RPMI7951 (cell line): ENCODE measurements around the gene DGKB. TPM values are rescaled to one million over a fixed set of nuclear protein-coding genes. Genes with fewer than 3 reads are reported as not detected.

Experiments
- DNase-seq: peaks from one replicate; pipeline ENCODE4 v3.0.0-alpha.2; 2012; ENCODE audit warnings: low read depth
- total RNA-seq: library from RNA; depleted of rRNA; stranded (reverse); fragments of >200 nt; shearing (Covaris generic); gene quantifications from 2 replicates; pipeline ENCODE4 v1.2.3, GENCODE V29; 2014

Gene DGKB
- total RNA-seq, 1 experiment from 2014 or later = not detected

- no peak for DNase-seq
Measured at GRCh38 chr7:14381936-14382335, 520.6 kb downstream of the DGKB start.

- no peak for DNase-seq
Measured at GRCh38 chr7:14381306-14381705, 521.2 kb downstream of the DGKB start.

DNA sequence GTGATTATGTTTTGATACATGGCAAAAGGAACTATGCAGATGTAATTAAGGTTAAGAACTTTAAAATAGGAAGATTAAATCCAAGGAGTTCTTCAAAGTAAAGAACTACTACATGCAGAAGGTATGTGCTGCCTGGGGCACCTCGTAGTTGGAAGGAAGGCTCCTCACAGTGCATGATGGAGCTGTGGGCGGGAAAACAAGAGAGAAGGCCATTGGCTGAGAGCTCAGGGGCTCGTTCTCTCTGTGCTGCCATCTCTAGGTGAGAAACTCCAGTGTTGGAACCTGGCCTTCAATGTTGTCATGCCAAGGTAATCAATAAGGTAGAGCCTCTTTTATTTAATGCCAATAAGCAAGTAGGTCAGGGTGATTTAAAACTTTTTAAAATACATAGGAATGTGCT is 521.7 kb downstream of the DGKB start:
- no peak for DNase-seq

DNA sequence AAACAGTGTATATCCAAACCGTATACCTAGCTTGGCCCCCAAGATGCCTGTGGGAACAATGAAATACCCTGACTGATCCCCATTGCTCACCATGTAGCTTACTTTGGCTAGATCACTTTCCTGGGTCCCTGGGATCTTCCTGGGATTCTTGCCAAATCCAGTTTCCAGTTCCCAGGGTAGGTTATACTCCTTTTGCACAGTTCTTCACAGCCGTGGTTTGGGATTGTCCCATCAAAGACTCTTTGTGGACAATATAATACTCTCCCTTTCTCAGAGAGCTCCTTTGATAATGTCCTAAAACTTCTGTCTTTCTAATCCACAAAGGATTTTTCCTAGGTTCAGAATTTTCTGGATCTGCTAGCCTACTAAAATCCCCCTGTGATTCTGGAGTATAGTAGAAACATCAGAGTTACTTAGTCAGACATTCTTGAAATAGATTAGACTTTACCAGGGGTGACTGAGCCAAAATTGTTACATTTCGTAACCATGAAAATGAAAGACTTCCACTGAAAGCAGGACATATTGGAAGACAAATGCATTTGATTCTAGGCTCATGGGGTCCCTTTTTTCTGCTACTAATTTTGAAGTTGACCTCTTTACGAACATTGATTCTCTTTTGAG is 524.8 kb downstream of the DGKB start:
- no peak for DNase-seq

- no peak for DNase-seq
Measured at GRCh38 chr7:14376711-14377110, 525.8 kb downstream of the DGKB start.

DNA sequence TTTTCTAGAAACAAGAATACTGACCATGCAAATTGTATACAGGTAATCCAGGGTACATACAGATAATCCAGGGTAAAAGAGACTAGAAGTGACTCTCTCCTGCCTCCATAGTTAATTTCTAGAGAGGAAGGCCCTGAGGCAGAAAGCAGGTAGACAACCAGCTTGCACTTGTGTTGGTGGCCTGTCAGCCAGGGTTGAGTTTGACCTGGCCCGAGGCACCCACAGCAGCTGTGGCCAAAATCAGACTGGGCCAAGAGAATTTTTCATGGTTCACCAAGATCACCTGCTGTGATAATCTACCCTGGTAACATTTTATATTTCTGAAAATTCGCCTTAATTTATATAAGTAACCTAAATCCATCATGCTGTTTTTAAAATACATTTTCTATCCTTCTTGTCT is 526.6 kb downstream of the DGKB start:
- DNase-seq = no peak

GRCh38 chr7:14374336-14374735 is 528.2 kb downstream of the DGKB start:
- no peak for DNase-seq

GRCh38 chr7:14368285-14368684 is 534.3 kb downstream of the DGKB start:
- no peak for DNase-seq

- DNase-seq = no peak
Measured at GRCh38 chr7:14351167-14351566, 551.4 kb downstream of the DGKB start.

GRCh38 chr7:14341200-14341775 is 561.3 kb downstream of the DGKB start:
- no peak for DNase-seq

DNA sequence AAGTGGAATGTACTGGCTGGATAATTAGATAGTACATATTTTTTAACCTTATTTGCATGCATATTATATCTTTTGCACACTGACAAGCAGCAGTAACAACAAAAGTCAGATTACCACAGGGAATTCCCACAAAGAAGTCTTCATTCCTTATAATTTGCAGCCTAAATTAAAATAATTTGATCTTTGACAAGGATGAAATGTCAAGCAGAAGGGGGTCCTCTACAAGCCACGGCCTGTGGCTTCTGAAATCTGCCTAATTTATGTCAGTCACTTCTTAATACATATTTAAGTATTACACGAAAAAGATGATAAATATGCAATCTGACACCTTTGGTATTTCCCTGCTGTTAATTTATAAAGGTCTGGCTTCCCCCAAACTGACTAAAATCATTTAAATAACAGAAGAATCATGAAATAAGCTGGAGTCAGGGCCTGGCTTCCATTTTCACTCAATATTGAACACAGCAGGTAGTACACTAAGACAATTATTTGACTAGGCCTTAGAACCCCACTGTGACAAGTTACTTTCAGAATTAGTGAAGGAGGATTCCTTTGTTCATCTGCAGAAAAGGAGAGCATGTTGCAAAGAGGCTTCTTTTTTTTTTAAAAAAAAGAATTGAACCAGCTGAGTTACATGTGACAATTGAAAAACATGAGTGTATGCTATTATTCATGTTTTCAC is 562.0 kb downstream of the DGKB start:
- DNase-seq = no peak

- no peak for DNase-seq
Measured at GRCh38 chr7:14339861-14340260, 562.7 kb downstream of the DGKB start.

DNA sequence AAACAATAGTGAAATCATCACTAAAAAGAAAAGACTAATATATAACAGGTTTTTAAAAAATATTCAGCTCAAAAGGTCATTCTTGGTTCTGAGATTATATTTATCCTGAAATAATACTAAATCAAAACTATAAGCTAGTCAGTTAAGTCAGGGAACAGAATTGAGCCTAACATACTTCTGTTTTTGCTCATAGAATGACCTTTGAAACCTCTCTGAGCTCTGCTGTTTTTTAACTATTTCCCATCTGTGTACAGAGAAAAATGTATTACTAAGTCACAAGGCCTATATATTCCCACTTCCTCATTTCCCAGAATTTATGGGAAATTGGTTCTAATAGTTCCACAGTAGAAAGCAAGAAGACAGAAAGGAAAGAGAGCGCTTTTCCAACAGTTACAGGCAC is 566.3 kb downstream of the DGKB start:
- no peak for DNase-seq

- DNase-seq = peak; percentile 2
Measured at GRCh38 chr7:14332155-14332554, 570.4 kb downstream of the DGKB start.

- DNase-seq = no peak
Measured at GRCh38 chr7:14324767-14325166, 577.8 kb downstream of the DGKB start.

DNA sequence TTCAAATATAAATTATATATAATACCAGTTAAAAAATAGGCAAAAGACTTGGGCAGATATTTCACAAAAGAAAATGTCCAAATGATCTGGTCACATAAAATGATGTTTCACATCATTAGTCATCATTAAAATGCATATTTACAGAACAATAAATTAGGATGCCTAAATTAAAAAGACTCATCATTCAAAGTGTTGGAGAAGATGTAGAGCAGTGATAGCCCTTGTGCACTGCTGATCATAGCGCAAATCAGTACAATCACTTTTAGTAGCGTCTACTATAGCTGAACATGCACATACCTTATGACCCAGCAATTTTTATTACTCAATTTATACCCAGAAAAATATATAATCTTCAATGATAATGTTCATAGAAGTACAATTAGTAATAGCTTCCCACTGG is 579.8 kb downstream of the DGKB start:
- DNase-seq = no peak

GRCh38 chr7:14321947-14322346 is 580.6 kb downstream of the DGKB start:
- no peak for DNase-seq

- no peak for DNase-seq
Measured at GRCh38 chr7:14309432-14309831, 593.1 kb downstream of the DGKB start.

GRCh38 chr7:14305233-14305866 is 597.2 kb downstream of the DGKB start:
- DNase-seq = peak; percentile 13

DNA sequence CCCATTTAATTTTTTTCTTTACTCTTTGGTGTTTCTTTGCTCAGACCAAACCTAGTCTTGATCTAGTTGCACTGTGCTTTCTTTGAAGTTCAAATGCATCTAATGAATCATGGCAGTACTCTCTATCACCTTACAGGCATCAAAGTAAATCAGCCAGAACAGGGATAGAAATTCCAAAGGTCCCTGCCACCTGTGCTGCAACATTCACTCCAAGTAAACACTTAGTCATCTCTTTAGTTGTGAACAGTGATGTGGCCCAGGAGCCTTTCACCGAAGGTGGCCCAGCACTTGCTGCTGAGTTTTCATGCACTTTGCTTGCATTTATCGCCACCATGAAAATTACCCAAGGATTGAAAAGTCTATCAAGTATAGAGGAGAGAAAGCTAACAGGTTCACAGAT is 599.0 kb downstream of the DGKB start:
- no peak for DNase-seq

DNA sequence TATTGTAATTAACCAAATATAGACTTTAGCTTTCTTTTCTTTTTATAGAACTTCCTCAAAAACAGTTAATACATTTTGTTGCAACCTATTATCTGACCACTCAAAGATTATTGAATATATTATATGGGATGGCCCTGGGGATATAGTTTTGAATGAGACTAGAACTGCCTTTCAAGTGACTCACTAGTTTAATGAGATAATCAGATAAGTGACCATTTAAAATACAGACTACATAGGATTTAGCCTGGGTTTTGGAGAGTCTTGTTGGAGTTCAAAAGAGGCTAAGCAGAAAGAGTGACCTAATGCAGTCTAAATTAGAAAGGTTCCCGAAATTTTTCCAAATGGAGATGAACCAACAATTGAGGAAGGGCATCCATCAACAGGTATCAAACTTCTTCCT is 607.9 kb downstream of the DGKB start:
- no peak for DNase-seq

- no peak for DNase-seq
Measured at GRCh38 chr7:14293434-14293833, 609.1 kb downstream of the DGKB start.

DNA sequence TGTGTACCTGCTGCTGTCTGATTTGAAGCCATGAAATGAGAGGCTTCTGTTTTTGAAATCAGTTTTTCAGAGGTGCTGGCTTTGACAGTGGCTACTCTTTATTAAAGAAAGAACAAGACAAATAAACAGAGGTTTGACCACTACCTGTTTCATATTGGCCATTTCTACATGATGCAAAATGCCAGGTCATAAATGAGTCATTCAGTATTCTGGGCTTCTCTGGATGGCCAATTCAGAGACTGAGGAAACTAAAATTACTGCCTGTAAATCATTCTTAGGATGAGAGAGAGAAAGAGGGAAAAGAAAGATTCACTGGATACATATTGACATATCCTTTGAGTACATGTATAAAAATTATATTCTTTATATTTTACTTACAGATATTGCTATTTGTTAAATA is 609.8 kb downstream of the DGKB start:
- DNase-seq = no peak
